Glutamatergic neuron (in vitro differentiated cells): ENCODE measurements around the gene SP2. TPM values are rescaled to one million over a fixed set of nuclear protein-coding genes. Genes with fewer than 3 reads are reported as not detected.

Source experiments
- DNase-seq: peaks from one replicate; pipeline ENCODE4 v3.0.0; 2022
- H3K27ac Mint-ChIP-seq: one replicate; pipeline ENCODE4 v1.8.0; 2020; ENCODE audit warnings: mild to moderate bottlenecking, mixed read lengths, inconsistent platforms; ENCODE audit not compliant: unreplicated experiment
- H3K27me3 Mint-ChIP-seq: one replicate; pipeline ENCODE4 v1.8.0; 2020; ENCODE audit warnings: mild to moderate bottlenecking, moderate library complexity, mixed read lengths, inconsistent platforms; ENCODE audit not compliant: unreplicated experiment
- H3K36me3 Mint-ChIP-seq: one replicate; pipeline ENCODE4 v1.8.0; 2020; ENCODE audit warnings: mild to moderate bottlenecking, mixed read lengths, inconsistent platforms; ENCODE audit not compliant: unreplicated experiment
- H3K4me1 Mint-ChIP-seq: one replicate; pipeline ENCODE4 v1.8.0; 2020; ENCODE audit warnings: mild to moderate bottlenecking, low read depth, mixed read lengths, inconsistent platforms; ENCODE audit not compliant: unreplicated experiment
- H3K4me3 Mint-ChIP-seq: one replicate; pipeline ENCODE4 v1.8.0; 2020; ENCODE audit warnings: mild to moderate bottlenecking, mixed read lengths, inconsistent platforms; ENCODE audit not compliant: unreplicated experiment
- H3K9me3 Mint-ChIP-seq: one replicate; pipeline ENCODE4 v1.8.0; 2020; ENCODE audit warnings: mild to moderate bottlenecking, moderate library complexity, mixed read lengths, inconsistent platforms; ENCODE audit not compliant: unreplicated experiment
- CTCF ChIP-seq: fragments of 200-600 bp; sonication (generic); IDR thresholded peaks from one replicate; pipeline ENCODE4 v1.5.0; 2021; ENCODE audit not compliant: partially characterized antibody, unreplicated experiment
- total RNA-seq: library from RNA; stranded (reverse); fragmentation: NEBNext Ultra II Directional; extraction: Animal tissue kit (Norgen Biotek cat#: 25700); gene quantifications from one replicate; pipeline ENCODE4 v1.2.1, GENCODE V29; 2021; ENCODE audit not compliant: unreplicated experiment

SP2 gene
- total RNA-seq, 1 donor from 2014 or later = 17.8 TPM

- peaks cover 5% of the 10 kb centered on the region for H3K27me3 Mint-ChIP-seq
- no peak overlapping the region for H3K4me3 Mint-ChIP-seq
- H3K4me1 Mint-ChIP-seq = no peaks in the 10 kb centered on the region
- DNase-seq = no peak
- no peaks in the 10 kb centered on the region for H3K9me3 Mint-ChIP-seq
- H3K27ac Mint-ChIP-seq = no peak overlapping the region
- TF ChIP-seq CTCF = no peak
- no peaks in the 10 kb centered on the region for H3K36me3 Mint-ChIP-seq
Observed at GRCh38 chr17:47883589-47884426, 12.2 kb upstream of the SP2 start.

DNA sequence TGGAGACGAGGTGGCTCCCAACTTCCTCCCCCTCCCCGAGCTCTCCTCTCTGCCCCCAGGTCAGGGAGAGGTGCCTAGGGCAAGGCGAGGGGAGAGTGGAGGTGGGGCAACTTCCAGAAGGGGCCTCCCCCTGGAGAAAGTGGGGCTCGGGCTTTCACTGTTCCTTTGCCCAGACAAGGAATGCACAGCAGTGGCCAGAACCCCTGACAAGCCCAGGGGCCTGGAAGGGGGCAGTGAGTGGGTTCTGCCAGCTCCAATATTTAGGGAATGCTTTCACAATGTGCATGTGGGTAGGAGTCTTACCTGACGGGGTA is 11.7 kb upstream of the SP2 start:
- H3K4me1 Mint-ChIP-seq = no peaks in the 10 kb centered on the region
- H3K4me3 Mint-ChIP-seq = no peak overlapping the region
- H3K27ac Mint-ChIP-seq = no peak overlapping the region
- peaks cover 5% of the 10 kb centered on the region for H3K27me3 Mint-ChIP-seq
- H3K36me3 Mint-ChIP-seq = no peaks in the 10 kb centered on the region
- TF ChIP-seq CTCF = no peak
- H3K9me3 Mint-ChIP-seq = no peaks in the 10 kb centered on the region
- DNase-seq = no peak

DNA sequence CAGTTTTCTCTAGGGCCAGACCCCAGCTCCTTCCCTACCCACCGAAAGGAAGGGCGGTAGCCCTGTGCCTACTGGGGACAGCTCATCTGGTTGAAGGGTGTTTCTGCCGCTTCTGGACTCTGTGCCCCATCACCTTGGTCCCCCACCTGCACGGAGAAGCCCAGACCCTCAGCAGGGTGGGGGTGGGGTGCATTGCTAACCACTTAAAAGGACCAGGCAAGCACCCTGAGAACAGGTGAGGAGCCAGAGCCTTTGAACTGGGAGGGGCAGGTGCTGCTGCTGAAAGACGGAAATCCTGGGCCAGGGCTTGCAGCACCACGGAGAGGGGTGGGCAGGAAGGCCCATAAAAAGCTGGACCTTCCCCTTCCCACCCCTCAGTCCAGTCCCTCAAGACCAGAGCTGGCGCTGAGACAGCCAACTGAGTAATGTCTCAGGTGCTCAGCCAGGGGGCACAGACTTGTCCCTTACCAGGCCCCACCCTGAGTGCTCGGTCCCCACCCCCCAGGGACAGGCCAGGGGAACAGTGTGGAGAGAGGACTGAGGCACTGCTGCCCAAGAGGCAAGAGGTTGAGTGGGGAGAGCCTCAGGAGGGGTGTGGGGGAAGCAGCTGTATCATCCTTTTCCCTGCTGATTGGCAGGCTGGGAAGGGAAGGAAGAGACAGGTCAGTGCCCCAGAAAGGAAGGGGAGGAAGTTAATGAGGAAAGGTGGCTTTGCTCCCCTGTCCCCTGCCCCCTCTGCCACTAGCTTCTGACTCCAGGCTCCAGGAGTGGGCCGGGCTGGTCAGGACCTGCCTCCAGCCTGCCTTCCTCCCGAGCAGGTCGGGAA is 10.9 kb upstream of the SP2 start:
- no peak overlapping the region for H3K27ac Mint-ChIP-seq
- H3K9me3 Mint-ChIP-seq = no peaks in the 10 kb centered on the region
- H3K36me3 Mint-ChIP-seq = no peaks in the 10 kb centered on the region

DNA sequence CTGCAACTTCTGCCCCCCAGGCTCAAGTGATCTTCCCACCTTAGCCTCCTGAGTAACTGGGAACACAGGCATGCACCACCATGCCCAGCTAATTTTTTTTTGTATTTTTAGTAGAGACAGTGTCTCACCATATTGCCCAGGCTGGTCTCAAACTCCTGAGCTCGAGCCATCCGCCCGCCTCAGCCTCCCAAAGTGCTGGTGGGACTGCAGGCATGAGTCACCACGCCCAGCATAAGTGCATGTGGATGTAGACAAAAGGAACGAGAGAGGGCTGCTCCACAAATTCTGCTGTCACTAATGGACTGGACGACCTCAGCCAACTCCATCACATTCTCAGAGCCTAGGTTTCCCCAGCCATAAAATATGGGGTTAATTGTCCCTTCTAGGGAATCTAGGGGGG is 7.7 kb upstream of the SP2 start:
- no peaks in the 10 kb centered on the region for H3K9me3 Mint-ChIP-seq
- no peaks in the 10 kb centered on the region for H3K4me1 Mint-ChIP-seq
- peak overlapping the region; percentile 12 for H3K27ac Mint-ChIP-seq
- TF ChIP-seq CTCF = no peak
- no peak overlapping the region for H3K4me3 Mint-ChIP-seq
- H3K27me3 Mint-ChIP-seq = peaks cover 3% of the 10 kb centered on the region
- peak; percentile 36 for DNase-seq
- no peaks in the 10 kb centered on the region for H3K36me3 Mint-ChIP-seq

More for the DNA sequence above, 10.9 kb upstream of the SP2 start:
- Mint-ChIP-seq H3K4me1 (no peaks in the 10 kb centered on the region), H3K27me3 (peaks cover 5% of the 10 kb centered on the region), H3K4me3 (no peak overlapping the region)
- TF ChIP-seq CTCF = no peak
- DNase-seq = no peak
